WTC11 (cell line): ENCODE results near the gene PDE1A. TPM values are rescaled to one million over a fixed set of nuclear protein-coding genes. Genes with fewer than 3 reads are reported as not detected.

Source experiments
- ATAC-seq: fragments of 200-7000 bp; cut with Tn5 transposase; 2 replicates; pipeline ENCODE4 v1.10.0; 2021; ENCODE audit warnings: mild to moderate bottlenecking, moderate library complexity
- CTCF ChIA-PET: fragments of 300-600 bp; sonication (Branson Sonifier 250); formaldehyde crosslinking; loops from one replicate; lab custom pipeline; 2021; ENCODE audit warnings: antibody characterized with exemption; lab: Charles Lee
- POLR2A ChIA-PET: fragments of 350-600 bp; sonication (Branson Sonifier 250); formaldehyde crosslinking; loops from one replicate; lab custom pipeline; 2021; ENCODE audit warnings: antibody characterized with exemption; lab: Charles Lee
- DNase-seq: peaks from one replicate; pipeline ENCODE4 v3.0.0; 2021; ENCODE audit warnings: low spot score
- H3K27ac Mint-ChIP-seq: 2 replicates; pipeline ENCODE4 v1.8.0; 2021; ENCODE audit warnings: mixed read lengths
- H3K27me3 Mint-ChIP-seq: 2 replicates; pipeline ENCODE4 v1.8.0; 2021; ENCODE audit warnings: low read depth, mild to moderate bottlenecking, moderate library complexity, mixed read lengths
- H3K36me3 Mint-ChIP-seq: 2 replicates; pipeline ENCODE4 v1.8.0; 2021; ENCODE audit warnings: mixed read lengths
- H3K4me1 Mint-ChIP-seq: 2 replicates; pipeline ENCODE4 v1.8.0; 2022; ENCODE audit warnings: mixed read lengths
- H3K4me3 Mint-ChIP-seq: 2 replicates; pipeline ENCODE4 v1.8.0; 2021; ENCODE audit warnings: mild to moderate bottlenecking, moderate library complexity, mixed read lengths
- H3K9me3 Mint-ChIP-seq: 2 replicates; pipeline ENCODE4 v1.8.0; 2021; ENCODE audit warnings: mixed read lengths
- AFF4 ChIP-seq: sonication (generic); formaldehyde crosslinking; IDR thresholded peaks from 2 replicates; pipeline ENCODE4 v1.8.1; 2023; ENCODE audit warnings: mild to moderate bottlenecking, missing genetic modification reagents, borderline replicate concordance
- ATF3 ChIP-seq: sonication (generic); formaldehyde crosslinking; conservative IDR thresholded peaks from 2 replicates; pipeline ENCODE4 v1.8.1; 2022; ENCODE audit warnings: mild to moderate bottlenecking, missing genetic modification reagents
- CBFB ChIP-seq: sonication (generic); formaldehyde crosslinking; IDR thresholded peaks from 2 replicates; pipeline ENCODE4 v1.8.1; 2022; ENCODE audit warnings: mild to moderate bottlenecking, low read depth, missing genetic modification reagents
- E2F5 ChIP-seq: sonication (generic); formaldehyde crosslinking; IDR thresholded peaks from 2 replicates; pipeline ENCODE4 v1.8.1; 2022; ENCODE audit warnings: mild to moderate bottlenecking, moderate library complexity, missing genetic modification reagents
- EMX1 ChIP-seq: fragments of 250-450 bp; sonication (Bioruptor Pico); IDR thresholded peaks from 2 replicates; pipeline ENCODE4 v1.8.0; 2021; ENCODE audit warnings: mild to moderate bottlenecking
- ERG ChIP-seq: fragments of 250-450 bp; sonication (Bioruptor Pico); IDR thresholded peaks from 2 replicates; pipeline ENCODE4 v1.8.0; 2021; ENCODE audit warnings: mild to moderate bottlenecking
- ESRRA ChIP-seq: sonication (generic); formaldehyde crosslinking; IDR thresholded peaks from 2 replicates; pipeline ENCODE4 v1.8.1; 2022; ENCODE audit warnings: mild to moderate bottlenecking, missing genetic modification reagents, borderline replicate concordance
- GABPB1 ChIP-seq: sonication (generic); formaldehyde crosslinking; IDR thresholded peaks from 2 replicates; pipeline ENCODE4 v1.8.1; 2023; ENCODE audit warnings: mild to moderate bottlenecking, missing genetic modification reagents
- KAT7 ChIP-seq: sonication (generic); formaldehyde crosslinking; IDR thresholded peaks from 2 replicates; pipeline ENCODE4 v1.8.1; 2023; ENCODE audit warnings: missing genetic modification reagents, mild to moderate bottlenecking, borderline replicate concordance
- MAX ChIP-seq: sonication (generic); formaldehyde crosslinking; IDR thresholded peaks from 2 replicates; pipeline ENCODE4 v1.8.0; 2022; ENCODE audit warnings: mild to moderate bottlenecking, missing genetic modification reagents
- NFYB ChIP-seq: sonication (generic); formaldehyde crosslinking; conservative IDR thresholded peaks from 2 replicates; pipeline ENCODE4 v1.8.0; 2022; ENCODE audit warnings: low read depth, missing genetic modification reagents
- NR3C1 ChIP-seq: sonication (generic); formaldehyde crosslinking; conservative IDR thresholded peaks from 2 replicates; pipeline ENCODE4 v1.8.1; 2023; ENCODE audit warnings: low read depth, mild to moderate bottlenecking, missing genetic modification reagents
- PRDM15 ChIP-seq: sonication (generic); formaldehyde crosslinking; IDR thresholded peaks from 2 replicates; pipeline ENCODE4 v1.8.0; 2022; ENCODE audit warnings: missing genetic modification reagents
- RELA ChIP-seq: sonication (generic); formaldehyde crosslinking; IDR thresholded peaks from 2 replicates; pipeline ENCODE4 v1.8.1; 2022; ENCODE audit warnings: missing genetic modification reagents, mild to moderate bottlenecking, borderline replicate concordance
- SMAD4 ChIP-seq: sonication (generic); formaldehyde crosslinking; IDR thresholded peaks from 2 replicates; pipeline ENCODE4 v1.8.0; 2022; ENCODE audit warnings: mild to moderate bottlenecking, missing genetic modification reagents
- TEAD1 ChIP-seq: sonication (generic); formaldehyde crosslinking; IDR thresholded peaks from 2 replicates; pipeline ENCODE4 v1.8.0; 2022; ENCODE audit warnings: mild to moderate bottlenecking, missing genetic modification reagents
- USF2 ChIP-seq: sonication (generic); formaldehyde crosslinking; IDR thresholded peaks from 2 replicates; pipeline ENCODE4 v1.8.1; 2023; ENCODE audit warnings: mild to moderate bottlenecking, missing genetic modification reagents, moderate library complexity
- ZNF219 ChIP-seq: sonication (generic); formaldehyde crosslinking; IDR thresholded peaks from 2 replicates; pipeline ENCODE4 v1.8.0; 2023; ENCODE audit warnings: missing genetic modification reagents, mild to moderate bottlenecking, borderline replicate concordance
- ZNF512 ChIP-seq: sonication (generic); formaldehyde crosslinking; IDR thresholded peaks from 2 replicates; pipeline ENCODE4 v1.8.1; 2022; ENCODE audit warnings: missing genetic modification reagents, borderline replicate concordance
- ZSCAN18 ChIP-seq: fragments of 250-450 bp; sonication (Bioruptor Pico); IDR thresholded peaks from 2 replicates; pipeline ENCODE4 v2.1.2; 2022; ENCODE audit warnings: mild to moderate bottlenecking, moderate library complexity
- total RNA-seq: library from RNA; stranded (reverse); gene quantifications from 3 replicates; pipeline ENCODE4 v1.2.3, GENCODE V29; 2021

PDE1A gene
- total RNA-seq, 1 experiment from 2014 or later: not detected

GRCh38 chr2:182248362-182248761, 178.5 kb downstream of the PDE1A start:
- ATAC-seq (no peak), DNase-seq (no peak)
- H3K4me3 Mint-ChIP-seq: no peak overlapping the region
- no peaks in the 10 kb centered on the region for H3K9me3 Mint-ChIP-seq
- no peak for TF ChIP-seq TEAD1 (CRISPR knock-in tag)
- TF ChIP-seq EMX1 (CRISPR knock-in tag): no peak
- no peak for TF ChIP-seq NFYB
- no peak for TF ChIP-seq GABPB1 (CRISPR knock-in tag)
- TF ChIP-seq AFF4 (CRISPR knock-in tag): no peak
- TF ChIP-seq ESRRA (CRISPR knock-in tag): no peak
- TF ChIP-seq NR3C1: no peak
- TF ChIP-seq CBFB (CRISPR knock-in tag): no peak
- no peak for TF ChIP-seq SMAD4 (CRISPR knock-in tag)
- TF ChIP-seq ATF3 (CRISPR knock-in tag): no peak
- no peak for TF ChIP-seq KAT7 (CRISPR knock-in tag)
- no peak for TF ChIP-seq ZNF219 (CRISPR knock-in tag)
- no peak for TF ChIP-seq PRDM15 (CRISPR knock-in tag)
- no peak for TF ChIP-seq ERG (CRISPR knock-in tag)
- TF ChIP-seq MAX (CRISPR knock-in tag): no peak
- no peak for TF ChIP-seq ZNF512 (CRISPR knock-in tag)
- TF ChIP-seq E2F5: no peak
- TF ChIP-seq USF2 (CRISPR knock-in tag): no peak
- no peak for TF ChIP-seq RELA (CRISPR knock-in tag)
- TF ChIP-seq ZSCAN18: no peak
- no peak overlapping the region for H3K27ac Mint-ChIP-seq
- H3K27me3 Mint-ChIP-seq: no peaks in the 10 kb centered on the region
- H3K36me3 Mint-ChIP-seq: no peaks in the 10 kb centered on the region
- CTCF ChIA-PET: interaction anchor here (0.7 to 2.0 kb wide), 2 partner anchors 8 to 51 kb away, joined by 3 to 6 read pairs; no protein-coding TSS in a partner anchor
- H3K4me1 Mint-ChIP-seq: no peaks in the 10 kb centered on the region
- POLR2A ChIA-PET: no interaction called here
